IMR-90 (cell line): Measurements from ENCODE around the gene PNPLA2.

ENCODE experiments used
- BHLHE40 ChIP-seq: fragments of 150-350 bp; IDR thresholded peaks from 2 replicates; pipeline ENCODE4 v1.6.1; 2016; ENCODE audit warnings: mild to moderate bottlenecking, low read depth, low read length
- CEBPB ChIP-seq: IDR thresholded peaks from 2 replicates; pipeline ENCODE4 v1.6.1; 2012; ENCODE audit warnings: low read depth, low read length, improper control_type of control experiment
- CTCF ChIP-seq: conservative IDR thresholded peaks from 2 replicates; pipeline ENCODE4 v1.5.1; 2012; ENCODE audit warnings: mild to moderate bottlenecking, low read depth, low read length, improper control_type of control experiment
- FOS ChIP-seq: fragments of 150-350 bp; IDR thresholded peaks from 2 replicates; pipeline ENCODE4 v1.6.1; 2016; ENCODE audit warnings: low read depth, low read length
- MAFK ChIP-seq: IDR thresholded peaks from 2 replicates; pipeline ENCODE4 v1.6.1; 2012; ENCODE audit warnings: low read depth, low read length, improper control_type of control experiment
- MXI1 ChIP-seq: IDR thresholded peaks from 2 replicates; pipeline ENCODE4 v1.6.1; 2012; ENCODE audit warnings: low read depth, mild to moderate bottlenecking, low read length, moderate library complexity, borderline replicate concordance
- POLR2A ChIP-seq: IDR thresholded peaks from 2 replicates; pipeline ENCODE4 v1.6.1; 2012; ENCODE audit warnings: mild to moderate bottlenecking, low read depth, low read length
- RAD21 ChIP-seq: IDR thresholded peaks from 2 replicates; pipeline ENCODE4 v1.6.1; 2012; ENCODE audit warnings: low read length, improper control_type of control experiment
- RFX5 ChIP-seq: IDR thresholded peaks from 2 replicates; pipeline ENCODE4 v1.8.0; 2012; ENCODE audit warnings: low read depth, mild to moderate bottlenecking, low read length, moderate library complexity
- USF2 ChIP-seq: fragments of 150-350 bp; IDR thresholded peaks from 2 replicates; pipeline ENCODE4 v1.6.1; 2017; ENCODE audit warnings: mild to moderate bottlenecking, antibody characterized with exemption, low read length, low read depth

GRCh38 chr11:783581-784015, 35.1 kb upstream of the PNPLA2 start:
- peak; percentile 86 for TF ChIP-seq CTCF
- 0 out of 2 replicates have a peak, but pooled peaks have one; percentile 68 for TF ChIP-seq MXI1
- no peak for TF ChIP-seq USF2
- no peak for TF ChIP-seq POLR2A
- peak; percentile 14; the same call in 1 of the 2 replicates for TF ChIP-seq FOS
- peak; percentile 73 for TF ChIP-seq RAD21
- TF ChIP-seq MAFK: no peak
- TF ChIP-seq BHLHE40: peak; percentile 97
- no peak for TF ChIP-seq CEBPB
- TF ChIP-seq RFX5: no peak
